A549 (cell line): ENCODE results near the gene GTPBP3. TPM values are rescaled to one million over a fixed set of nuclear protein-coding genes. Genes with fewer than 3 reads are reported as not detected.

ENCODE experiments used
- ATAC-seq, 2 experiments: fragments of 200-7000 bp in 1 of 2; fragments of >200 bp in 1 of 2; cut with Nextera tagmentation in 1 of 2; cut with Tn5 transposase in 1 of 2; 3 replicates each; pipeline versions ENCODE4 v1.8.0 to v1.9.1; 2018 to 2020; ENCODE audit warnings: mild to moderate bottlenecking in 1 of 2, moderate library complexity in 1 of 2
- CTCF ChIA-PET: fragments of 300-600 bp; sonication (Branson Sonifier 250); formaldehyde crosslinking; extraction: SDS; loops from one replicate; lab custom pipeline; 2021; ENCODE audit warnings: antibody characterized with exemption, inconsistent platforms; lab: Yijun Ruan, JAX
- POLR2A ChIA-PET: fragments of 350-600 bp; formaldehyde crosslinking; extraction: SDS; loops from one replicate; lab custom pipeline; 2021; ENCODE audit warnings: antibody characterized with exemption, inconsistent platforms; lab: Yijun Ruan, JAX
- DNase-seq, 2 experiments: peaks; one replicate each; pipeline versions ENCODE4 v3.0.0 to v3.0.0-alpha.2; 2011 to 2016; ENCODE audit warnings: low read depth in 1 of 2, low spot score in 1 of 2
- FAIRE-seq: peaks from 2 replicates; lab custom pipeline; 2011; peaks lifted over from hg19 to GRCh38; lab: Jason Lieb, UNC
- H3K27ac ChIP-seq, 2 experiments: fragments of >200 bp; sonication (Bioruptor Twin); formaldehyde crosslinking; 3 replicates each; pipeline ENCODE4 v1.5.1; 2016 to 2017
- H3K4me1 ChIP-seq: fragments of >200 bp; sonication (Bioruptor Twin); formaldehyde crosslinking; 3 replicates; pipeline ENCODE4 v1.6.1; 2016
- H3K4me2 ChIP-seq: fragments of >200 bp; sonication (Bioruptor Twin); formaldehyde crosslinking; 3 replicates; pipeline ENCODE4 v1.6.1; 2016
- H3K4me3 ChIP-seq: fragments of >200 bp; sonication (Bioruptor Twin); formaldehyde crosslinking; 3 replicates; pipeline ENCODE4 v1.5.1; 2016
- H3K9me3 ChIP-seq: fragments of >200 bp; sonication (Bioruptor Twin); formaldehyde crosslinking; 3 replicates; pipeline ENCODE4 v1.6.1; 2016
- BCL3 ChIP-seq: fragments of >200 bp; sonication (Bioruptor Twin); formaldehyde crosslinking; IDR thresholded peaks from 3 replicates; pipeline ENCODE4 v1.6.1; 2016
- BHLHE40 ChIP-seq: IDR thresholded peaks from 2 replicates; pipeline ENCODE4 v1.6.1; 2012; ENCODE audit warnings: low read depth, low read length, inconsistent platforms
- CBX2 ChIP-seq: fragments of 200-600 bp; sonication (generic); IDR thresholded peaks from 2 replicates; pipeline ENCODE4 v1.6.1; 2016; ENCODE audit warnings: low read depth, mild to moderate bottlenecking, borderline replicate concordance
- CHD2 ChIP-seq: fragments of 150-350 bp; IDR thresholded peaks from 2 replicates; pipeline ENCODE4 v1.6.1; 2014; ENCODE audit warnings: low read length; ENCODE audit not compliant: partially characterized antibody
- FOSL2 ChIP-seq, 2 experiments: fragments of 450-650 bp in 1 of 2; fragments of >200 bp in 1 of 2; sonication (Bioruptor Twin) in 1 of 2; formaldehyde crosslinking; IDR thresholded peaks; 2 replicates each; pipeline versions ENCODE4 v1.5.0 to v1.6.1; 2016 to 2020; ENCODE audit warnings: mild to moderate bottlenecking in 1 of 2, moderate library complexity in 1 of 2
- FOXS1 ChIP-seq: fragments of 250-450 bp; sonication (Bioruptor Pico); IDR thresholded peaks from 2 replicates; pipeline ENCODE4 v1.5.0; 2020; ENCODE audit warnings: mild to moderate bottlenecking, moderate library complexity
- GATA3 ChIP-seq: IDR thresholded peaks from 2 replicates; pipeline ENCODE4 v1.6.1; 2012; ENCODE audit warnings: borderline replicate concordance
- HES2 ChIP-seq: fragments of >200 bp; sonication (Bioruptor Twin); formaldehyde crosslinking; IDR thresholded peaks from 2 replicates; pipeline ENCODE4 v1.6.1; 2016
- HMGXB4 ChIP-seq: fragments of 250-450 bp; sonication (Bioruptor Pico); IDR thresholded peaks from 2 replicates; pipeline ENCODE4 v1.5.0; 2021; ENCODE audit warnings: mild to moderate bottlenecking, moderate library complexity, borderline replicate concordance
- HOXA7 ChIP-seq: fragments of 250-450 bp; sonication (Bioruptor Pico); IDR thresholded peaks from 2 replicates; pipeline ENCODE4 v1.5.0; 2020; ENCODE audit warnings: mild to moderate bottlenecking, moderate library complexity
- HOXB13 ChIP-seq: fragments of 250-450 bp; sonication (Bioruptor Pico); IDR thresholded peaks from 2 replicates; pipeline ENCODE4 v1.5.0; 2020; ENCODE audit warnings: low read depth, mild to moderate bottlenecking, moderate library complexity
- JUNB ChIP-seq: fragments of >200 bp; sonication (Bioruptor Twin); formaldehyde crosslinking; IDR thresholded peaks from 2 replicates; pipeline ENCODE4 v1.6.1; 2016
- KDM1A ChIP-seq: fragments of 200-600 bp; sonication (generic); IDR thresholded peaks from 2 replicates; pipeline ENCODE4 v1.6.1; 2016; ENCODE audit warnings: low read depth, mild to moderate bottlenecking
- KDM5A ChIP-seq: fragments of 200-600 bp; sonication (generic); IDR thresholded peaks from 2 replicates; pipeline ENCODE4 v1.6.1; 2016; ENCODE audit warnings: antibody characterized with exemption, mild to moderate bottlenecking
- MAZ ChIP-seq: fragments of 150-350 bp; IDR thresholded peaks from 2 replicates; pipeline ENCODE4 v1.6.1; 2014; ENCODE audit warnings: antibody characterized with exemption, low read depth, low read length, borderline replicate concordance
- MYC ChIP-seq: IDR thresholded peaks from 2 replicates; pipeline ENCODE4 v1.6.1; 2012; ENCODE audit warnings: mild to moderate bottlenecking, inconsistent platforms, low read length, improper control_type of control experiment, borderline replicate concordance
- NFE2L2 ChIP-seq: fragments of 150-350 bp; conservative IDR thresholded peaks from 2 replicates; pipeline ENCODE4 v1.6.1; 2014; ENCODE audit warnings: low read length
- PBX3 ChIP-seq: IDR thresholded peaks from 2 replicates; pipeline ENCODE4 v1.6.1; 2012
- POLR2A ChIP-seq: IDR thresholded peaks from 2 replicates; pipeline ENCODE4 v1.6.1; 2012; ENCODE audit warnings: mild to moderate bottlenecking, low read length
- POLR2AphosphoS2 ChIP-seq: conservative IDR thresholded peaks from 2 replicates; pipeline ENCODE4 v1.6.1; 2012; ENCODE audit warnings: low read length, improper control_type of control experiment, inconsistent platforms
- RAD21 ChIP-seq, 2 experiments: fragments of >200 bp in 1 of 2; sonication (Bioruptor Twin) in 1 of 2; formaldehyde crosslinking in 1 of 2; IDR thresholded peaks in 1 of 2; conservative IDR thresholded peaks in 1 of 2; 2 replicates in 1 of 2; 3 replicates in 1 of 2; pipeline ENCODE4 v1.6.1; 2012 to 2018; ENCODE audit warnings: inconsistent platforms in 1 of 2
- RARB ChIP-seq: fragments of 250-450 bp; sonication (Bioruptor Pico); IDR thresholded peaks from 2 replicates; pipeline ENCODE4 v1.8.0; 2021; ENCODE audit warnings: mild to moderate bottlenecking, moderate library complexity
- RFX5 ChIP-seq: fragments of 450-650 bp; IDR thresholded peaks from 2 replicates; pipeline ENCODE4 v1.7.1; 2014; ENCODE audit warnings: antibody characterized with exemption, mild to moderate bottlenecking, moderate library complexity
- SREBF2 ChIP-seq: fragments of 450-650 bp; IDR thresholded peaks from 2 replicates; pipeline ENCODE4 v1.6.1; 2014; ENCODE audit warnings: mild to moderate bottlenecking, moderate library complexity
- TFCP2L1 ChIP-seq: fragments of 250-450 bp; sonication (Bioruptor Pico); IDR thresholded peaks from 2 replicates; pipeline ENCODE4 v1.5.0; 2021; ENCODE audit warnings: mild to moderate bottlenecking
- ZFP36 ChIP-seq: fragments of 450-650 bp; IDR thresholded peaks from 2 replicates; pipeline ENCODE4 v1.6.1; 2014; ENCODE audit warnings: borderline replicate concordance; ENCODE audit not compliant: partially characterized antibody
- ZNF302 ChIP-seq: fragments of 250-450 bp; sonication (Bioruptor Pico); IDR thresholded peaks from 2 replicates; pipeline ENCODE4 v1.9.0; 2021; ENCODE audit warnings: inconsistent platforms, mild to moderate bottlenecking, moderate library complexity
- WGBS: methylation state at CpG from one replicate; pipeline ENCODE4 v1.1.6; 2017; ENCODE audit errors: missing lambda C conversion rate; 5-methylcytosine and 5-hydroxymethylcytosine counted together
- polyA plus RNA-seq, 4 experiments: library from polyadenylated mRNA; depleted of rRNA in 3 of 4; stranded (reverse); fragments of >200 nt; fragmentation: RNase III in 1 of 4; extraction: RNeasy Plus Mini Kit Qiagen cat#74134 plus additional on column Dnase treatment in 1 of 4; gene quantifications; 2 replicates in 3 of 4; 3 replicates in 1 of 4; pipeline ENCODE4 v1.2.3, GENCODE V29; 2011 to 2017

The GTPBP3 gene
- polyA plus RNA-seq, 2 of the 4 experiments (the other 2 are of a cell fraction) = 10.6 to 19.3 TPM

GRCh38 chr19:17319473-17320238, 17.7 kb upstream of the GTPBP3 start:
- no peak overlapping the region for H3K4me2 ChIP-seq
- H3K4me3 ChIP-seq = no peak overlapping the region
- no peak overlapping the region; a peak in 1 of 6 replicates for H3K27ac ChIP-seq
- TF ChIP-seq BCL3 = no peak
- TF ChIP-seq RAD21 (conservative IDR thresholded peaks at IDR 0.05 in 1 of 2, IDR thresholded peaks at IDR 0.05 in 1 of 2) = no peak
- TF ChIP-seq TFCP2L1 (CRISPR knock-in tag) = no peak
- TF ChIP-seq MYC = no peak
- TF ChIP-seq BHLHE40 = no peak
- no peak for TF ChIP-seq JUNB
- TF ChIP-seq POLR2A = no peak
- TF ChIP-seq FOSL2 (IDR thresholded peaks at IDR 0.05) = no peak
- no peak for TF ChIP-seq FOSL2 (CRISPR knock-in tag; IDR thresholded peaks at IDR 0.05)
- TF ChIP-seq HOXA7 (CRISPR knock-in tag) = no peak
- no peak for TF ChIP-seq KDM1A
- no peak for TF ChIP-seq POLR2AphosphoS2
- no peak for TF ChIP-seq RARB (CRISPR knock-in tag)
- ATAC-seq (no peak), DNase-seq (no peak), FAIRE-seq (no peak)
- 95% methylated on average over 30 of the region's 40 CpGs for WGBS
- POLR2A ChIA-PET = no interaction called here
- H3K4me1 ChIP-seq = peaks cover 16% of the 10 kb centered on the region
- CTCF ChIA-PET = no interaction called here
- no peaks in the 10 kb centered on the region for H3K9me3 ChIP-seq

- peaks cover 16% of the 10 kb centered on the region for H3K4me1 ChIP-seq
- no peak overlapping the region for H3K4me2 ChIP-seq
- ChIA-PET CTCF (interaction anchor here (1.0 to 1.2 kb wide), 2 partner anchors 8 to 12 kb away, joined by 3 read pairs; no protein-coding TSS in a partner anchor), POLR2A (no interaction called here)
- H3K4me3 ChIP-seq = no peak overlapping the region
- ATAC-seq (no peak), DNase-seq (no peak), FAIRE-seq (no peak)
- WGBS = 86% methylated on average over 7 of the region's 11 CpGs
- TF ChIP-seq BCL3 (no peak), FOXS1 (no peak), CHD2 (no peak), SREBF2 (no peak), RARB (CRISPR knock-in tag) (no peak), MAZ (no peak), FOSL2 (IDR thresholded peaks at IDR 0.05) (no peak), FOSL2 (CRISPR knock-in tag; IDR thresholded peaks at IDR 0.05) (no peak), NFE2L2 (no peak), CBX2 (no peak), ZNF302 (CRISPR knock-in tag) (no peak), HMGXB4 (no peak), POLR2A (no peak), HOXB13 (CRISPR knock-in tag) (no peak), ZFP36 (no peak), KDM5A (no peak), GATA3 (no peak), PBX3 (no peak), HOXA7 (CRISPR knock-in tag) (no peak), HES2 (no peak), RFX5 (no peak)
- H3K9me3 ChIP-seq = no peaks in the 10 kb centered on the region
- no peak overlapping the region for H3K27ac ChIP-seq
Observed at GRCh38 chr19:17320435-17320834, 16.9 kb upstream of the GTPBP3 start.
